GM23338 (cell line): ENCODE measurements around the gene DGCR8. TPM values are rescaled to one million over a fixed set of nuclear protein-coding genes. Genes with fewer than 3 reads are reported as not detected.

Experiments used
- ATAC-seq: fragments of 200-7000 bp; cut with Tn5 transposase; 3 replicates; pipeline ENCODE4 v1.9.1; 2020
- DNase-seq: peaks from one replicate; pipeline ENCODE4 v3.0.0-alpha.2; 2015; ENCODE audit warnings: low spot score
- H2AFZ ChIP-seq: fragments of 200-600 bp; sonication (generic); 2 replicates; pipeline ENCODE4 v1.8.0; 2016; ENCODE audit warnings: antibody characterized with exemption, mild to moderate bottlenecking, moderate library complexity
- H3F3A ChIP-seq: fragments of 200-600 bp; sonication (generic); replicated peaks from 2 replicates; pipeline ENCODE4 v1.8.0; 2017; ENCODE audit warnings: antibody characterized with exemption, mixed run types, low read depth
- H3K27ac ChIP-seq: fragments of 200-600 bp; sonication (generic); 2 replicates; pipeline ENCODE4 v1.6.1; 2016; ENCODE audit warnings: low read depth
- H3K27me3 ChIP-seq: fragments of 200-600 bp; sonication (generic); 2 replicates; pipeline ENCODE4 v1.8.0; 2016; ENCODE audit warnings: mild to moderate bottlenecking, mixed run types, moderate library complexity; ENCODE audit not compliant: insufficient read depth
- H3K36me3 ChIP-seq: fragments of 200-600 bp; sonication (generic); 2 replicates; pipeline ENCODE4 v1.8.0; 2016; ENCODE audit warnings: mild to moderate bottlenecking; ENCODE audit not compliant: insufficient read depth
- H3K4me1 ChIP-seq: fragments of 200-600 bp; sonication (generic); 2 replicates; pipeline ENCODE4 v1.8.0; 2016; ENCODE audit warnings: mild to moderate bottlenecking, moderate library complexity; ENCODE audit not compliant: insufficient read depth
- H3K4me2 ChIP-seq: fragments of 200-600 bp; sonication (generic); 2 replicates; pipeline ENCODE4 v1.7.1; 2017; ENCODE audit warnings: mixed run types
- H3K4me3 ChIP-seq: fragments of 200-600 bp; sonication (generic); 2 replicates; pipeline ENCODE4 v1.6.1; 2016; ENCODE audit warnings: mixed run types
- H3K79me2 ChIP-seq: fragments of 200-600 bp; sonication (generic); replicated peaks from 2 replicates; pipeline ENCODE4 v1.8.0; 2017; ENCODE audit warnings: mild to moderate bottlenecking; ENCODE audit not compliant: insufficient read depth
- H3K9me2 ChIP-seq: fragments of 200-600 bp; sonication (generic); 2 replicates; pipeline ENCODE4 v1.8.0; 2017; ENCODE audit not compliant: insufficient read depth
- H4K20me1 ChIP-seq: fragments of 200-600 bp; sonication (generic); replicated peaks from 2 replicates; pipeline ENCODE4 v1.8.0; 2017; ENCODE audit warnings: mild to moderate bottlenecking; ENCODE audit not compliant: insufficient read depth
- H3K27ac Mint-ChIP-seq: 2 replicates; pipeline ENCODE4 v1.8.0; 2020; ENCODE audit warnings: inconsistent platforms, mild to moderate bottlenecking, moderate library complexity, mixed read lengths
- H3K27me3 Mint-ChIP-seq: 3 replicates; pipeline ENCODE4 v1.8.0; 2022; ENCODE audit warnings: low read depth, mild to moderate bottlenecking, moderate library complexity, mixed read lengths, inconsistent platforms; ENCODE audit not compliant: insufficient read depth, poor library complexity
- H3K36me3 Mint-ChIP-seq: 3 replicates; pipeline ENCODE4 v1.8.0; 2021; ENCODE audit warnings: low read depth, mild to moderate bottlenecking, inconsistent platforms, moderate library complexity, mixed read lengths
- H3K4me1 Mint-ChIP-seq: 3 replicates; pipeline ENCODE4 v1.8.0; 2020; ENCODE audit warnings: mild to moderate bottlenecking, inconsistent platforms, mixed read lengths
- H3K4me3 Mint-ChIP-seq: 3 replicates; pipeline ENCODE4 v1.8.0; 2021; ENCODE audit warnings: moderate library complexity, mild to moderate bottlenecking, inconsistent platforms, mixed read lengths
- H3K9me3 Mint-ChIP-seq: 3 replicates; pipeline ENCODE4 v1.8.0; 2020; ENCODE audit warnings: moderate library complexity, mild to moderate bottlenecking, inconsistent platforms, mixed read lengths
- EZH2 ChIP-seq: fragments of 200-600 bp; sonication (generic); IDR thresholded peaks from one replicate; pipeline ENCODE4 v1.8.0; 2017; ENCODE audit warnings: antibody characterized with exemption, mild to moderate bottlenecking, low read depth; ENCODE audit not compliant: unreplicated experiment
- JUNB ChIP-seq: IDR thresholded peaks from one replicate; pipeline ENCODE4 v1.6.1; 2016; ENCODE audit warnings: antibody characterized with exemption; ENCODE audit not compliant: unreplicated experiment
- NANOG ChIP-seq: IDR thresholded peaks from 2 replicates; pipeline ENCODE4 v1.6.1; 2016; ENCODE audit warnings: antibody characterized with exemption, borderline replicate concordance
- POLR2AphosphoS5 ChIP-seq: IDR thresholded peaks from 2 replicates; pipeline ENCODE4 v1.6.1; 2016; ENCODE audit warnings: antibody characterized with exemption, low read depth
- STAT1 ChIP-seq: IDR thresholded peaks from one replicate; pipeline ENCODE4 v1.6.1; 2016; ENCODE audit warnings: antibody characterized with exemption; ENCODE audit not compliant: unreplicated experiment
- ZNF114 ChIP-seq: fragments of 250-450 bp; sonication (Bioruptor Pico); IDR thresholded peaks from 2 replicates; pipeline ENCODE4 v1.5.0; 2020; ENCODE audit warnings: mild to moderate bottlenecking, moderate library complexity
- ZNF331 ChIP-seq: fragments of 250-450 bp; sonication (Bioruptor Pico); IDR thresholded peaks from 2 replicates; pipeline ENCODE4 v1.5.0; 2020; ENCODE audit warnings: low read depth, mild to moderate bottlenecking, moderate library complexity
- polyA plus RNA-seq: library from polyadenylated mRNA; unstranded; fragments of >200 nt; fragmentation: Nextera tagmentation; extraction: Ambion mirVana; gene quantifications from 2 replicates; pipeline ENCODE4 v1.2.1, GENCODE V29; 2016
- total RNA-seq: library from RNA; depleted of rRNA; stranded (reverse); fragments of >200 nt; shearing (Covaris generic); gene quantifications from 2 replicates; pipeline ENCODE4 v1.2.3, GENCODE V29; 2014
- TF ChIP-seq, protein P1 (sequence below): IDR thresholded peaks from one replicate; pipeline ENCODE4 v1.6.1; 2018; ENCODE audit warnings: antibody characterized with exemption; ENCODE audit not compliant: unreplicated experiment
- TF ChIP-seq, protein P2 (sequence below), 2 experiments: fragments of 200-600 bp in 1 of 2; sonication (generic) in 1 of 2; conservative IDR thresholded peaks; 2 replicates each; pipeline versions ENCODE4 v1.5.1 to v1.6.1; 2016 to 2017; ENCODE audit warnings: antibody characterized with exemption in 2 of 2, low read depth in 2 of 2, mild to moderate bottlenecking in 2 of 2, moderate library complexity in 1 of 2
- TF ChIP-seq, protein P3 (sequence below): IDR thresholded peaks from 2 replicates; pipeline ENCODE4 v1.6.1; 2016; ENCODE audit warnings: antibody characterized with exemption
- TF ChIP-seq, protein P4 (sequence below): fragments of 250-450 bp; sonication (Bioruptor Pico); IDR thresholded peaks from 2 replicates; pipeline ENCODE4 v1.5.0; 2020; ENCODE audit warnings: mild to moderate bottlenecking, moderate library complexity

The DGCR8 gene
- total and polyA plus RNA-seq, 2 experiments from 2014 or later: 12.2 to 48.9 TPM

DNA sequence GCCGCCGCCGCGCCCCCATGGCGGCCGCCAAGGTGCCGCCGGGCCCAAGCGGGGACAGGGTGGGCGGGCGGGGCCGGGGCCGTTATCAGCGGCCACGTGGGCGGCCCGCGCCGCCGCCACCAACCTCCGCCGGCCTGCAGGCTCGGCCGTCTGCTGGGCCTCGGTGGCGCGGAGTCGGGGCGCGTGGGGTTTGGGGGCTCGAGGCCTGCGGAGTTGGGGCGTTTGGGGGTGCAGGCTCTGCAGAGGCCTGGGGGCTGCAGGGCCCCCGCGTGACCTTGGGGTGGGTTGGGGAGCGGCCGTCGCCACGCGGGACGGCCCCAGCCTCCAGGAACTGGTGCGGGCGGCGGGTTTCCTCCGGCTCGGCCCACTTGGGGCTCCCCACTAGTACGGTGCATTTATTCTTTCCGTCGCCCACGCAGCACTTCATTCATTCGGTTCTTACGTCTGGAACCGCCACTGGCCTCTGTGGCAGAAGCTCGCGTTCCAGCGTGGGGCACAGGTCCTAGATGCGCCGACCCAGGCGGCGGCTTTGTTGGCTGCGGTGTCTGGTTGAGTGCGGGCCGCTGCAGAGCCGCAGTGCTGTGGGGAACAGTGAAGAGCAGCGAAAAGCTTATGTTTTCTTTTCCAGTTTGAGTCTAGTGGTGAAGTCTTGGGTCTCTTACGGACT is 37.7 kb downstream of the DGCR8 start (continued):
- TF ChIP-seq, protein P1, sequence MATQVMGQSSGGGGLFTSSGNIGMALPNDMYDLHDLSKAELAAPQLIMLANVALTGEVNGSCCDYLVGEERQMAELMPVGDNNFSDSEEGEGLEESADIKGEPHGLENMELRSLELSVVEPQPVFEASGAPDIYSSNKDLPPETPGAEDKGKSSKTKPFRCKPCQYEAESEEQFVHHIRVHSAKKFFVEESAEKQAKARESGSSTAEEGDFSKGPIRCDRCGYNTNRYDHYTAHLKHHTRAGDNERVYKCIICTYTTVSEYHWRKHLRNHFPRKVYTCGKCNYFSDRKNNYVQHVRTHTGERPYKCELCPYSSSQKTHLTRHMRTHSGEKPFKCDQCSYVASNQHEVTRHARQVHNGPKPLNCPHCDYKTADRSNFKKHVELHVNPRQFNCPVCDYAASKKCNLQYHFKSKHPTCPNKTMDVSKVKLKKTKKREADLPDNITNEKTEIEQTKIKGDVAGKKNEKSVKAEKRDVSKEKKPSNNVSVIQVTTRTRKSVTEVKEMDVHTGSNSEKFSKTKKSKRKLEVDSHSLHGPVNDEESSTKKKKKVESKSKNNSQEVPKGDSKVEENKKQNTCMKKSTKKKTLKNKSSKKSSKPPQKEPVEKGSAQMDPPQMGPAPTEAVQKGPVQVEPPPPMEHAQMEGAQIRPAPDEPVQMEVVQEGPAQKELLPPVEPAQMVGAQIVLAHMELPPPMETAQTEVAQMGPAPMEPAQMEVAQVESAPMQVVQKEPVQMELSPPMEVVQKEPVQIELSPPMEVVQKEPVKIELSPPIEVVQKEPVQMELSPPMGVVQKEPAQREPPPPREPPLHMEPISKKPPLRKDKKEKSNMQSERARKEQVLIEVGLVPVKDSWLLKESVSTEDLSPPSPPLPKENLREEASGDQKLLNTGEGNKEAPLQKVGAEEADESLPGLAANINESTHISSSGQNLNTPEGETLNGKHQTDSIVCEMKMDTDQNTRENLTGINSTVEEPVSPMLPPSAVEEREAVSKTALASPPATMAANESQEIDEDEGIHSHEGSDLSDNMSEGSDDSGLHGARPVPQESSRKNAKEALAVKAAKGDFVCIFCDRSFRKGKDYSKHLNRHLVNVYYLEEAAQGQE: no peak
- TF ChIP-seq ZNF331 (no peak), JUNB (no peak), STAT1 (no peak), NANOG (no peak), ZNF114 (CRISPR knock-in tag) (no peak)
- TF ChIP-seq, protein P2, sequence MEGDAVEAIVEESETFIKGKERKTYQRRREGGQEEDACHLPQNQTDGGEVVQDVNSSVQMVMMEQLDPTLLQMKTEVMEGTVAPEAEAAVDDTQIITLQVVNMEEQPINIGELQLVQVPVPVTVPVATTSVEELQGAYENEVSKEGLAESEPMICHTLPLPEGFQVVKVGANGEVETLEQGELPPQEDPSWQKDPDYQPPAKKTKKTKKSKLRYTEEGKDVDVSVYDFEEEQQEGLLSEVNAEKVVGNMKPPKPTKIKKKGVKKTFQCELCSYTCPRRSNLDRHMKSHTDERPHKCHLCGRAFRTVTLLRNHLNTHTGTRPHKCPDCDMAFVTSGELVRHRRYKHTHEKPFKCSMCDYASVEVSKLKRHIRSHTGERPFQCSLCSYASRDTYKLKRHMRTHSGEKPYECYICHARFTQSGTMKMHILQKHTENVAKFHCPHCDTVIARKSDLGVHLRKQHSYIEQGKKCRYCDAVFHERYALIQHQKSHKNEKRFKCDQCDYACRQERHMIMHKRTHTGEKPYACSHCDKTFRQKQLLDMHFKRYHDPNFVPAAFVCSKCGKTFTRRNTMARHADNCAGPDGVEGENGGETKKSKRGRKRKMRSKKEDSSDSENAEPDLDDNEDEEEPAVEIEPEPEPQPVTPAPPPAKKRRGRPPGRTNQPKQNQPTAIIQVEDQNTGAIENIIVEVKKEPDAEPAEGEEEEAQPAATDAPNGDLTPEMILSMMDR (conservative IDR thresholded peaks at IDR 0.05; ENCODE audit: low read depth in 2 of 2): no peak
- TF ChIP-seq, protein P3, sequence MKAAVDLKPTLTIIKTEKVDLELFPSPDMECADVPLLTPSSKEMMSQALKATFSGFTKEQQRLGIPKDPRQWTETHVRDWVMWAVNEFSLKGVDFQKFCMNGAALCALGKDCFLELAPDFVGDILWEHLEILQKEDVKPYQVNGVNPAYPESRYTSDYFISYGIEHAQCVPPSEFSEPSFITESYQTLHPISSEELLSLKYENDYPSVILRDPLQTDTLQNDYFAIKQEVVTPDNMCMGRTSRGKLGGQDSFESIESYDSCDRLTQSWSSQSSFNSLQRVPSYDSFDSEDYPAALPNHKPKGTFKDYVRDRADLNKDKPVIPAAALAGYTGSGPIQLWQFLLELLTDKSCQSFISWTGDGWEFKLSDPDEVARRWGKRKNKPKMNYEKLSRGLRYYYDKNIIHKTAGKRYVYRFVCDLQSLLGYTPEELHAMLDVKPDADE: no peak

GRCh38 chr22:20118300-20119020 is 38.4 kb downstream of the DGCR8 start:
- no peak for DNase-seq
- H3K4me1 ChIP-seq: peaks cover 16% of the 10 kb centered on the region
- peaks cover 38% of the 10 kb centered on the region for H3K36me3 ChIP-seq
- no peaks in the 10 kb centered on the region for H3K9me3 Mint-ChIP-seq
- H3K27me3 Mint-ChIP-seq: peaks cover 27% of the 10 kb centered on the region
- peak overlapping the region; percentile 98 for H3K4me3 ChIP-seq
- peak overlapping the region; percentile 96 for H3K27ac Mint-ChIP-seq
- H3K79me2 ChIP-seq: peaks cover 66% of the 10 kb centered on the region
- no peaks in the 10 kb centered on the region for H3K27me3 ChIP-seq
- H3K36me3 Mint-ChIP-seq: peaks cover 71% of the 10 kb centered on the region
- peak overlapping the region; percentile 85 for H3K27ac ChIP-seq
- H4K20me1 ChIP-seq: peaks cover 24% of the 10 kb centered on the region
- H3K9me2 ChIP-seq: no peaks in the 10 kb centered on the region
- peaks cover 7% of the 10 kb centered on the region; the same call in 1 of the 2 replicates for H3F3A ChIP-seq
- peaks cover 20% of the 10 kb centered on the region for H3K4me1 Mint-ChIP-seq
- no peak overlapping the region for H2AFZ ChIP-seq
- peak overlapping the region; percentile 98 for H3K4me2 ChIP-seq
- no peak for ATAC-seq
- peak overlapping the region; percentile 94 for H3K4me3 Mint-ChIP-seq
- TF ChIP-seq POLR2AphosphoS5 (no peak), JUNB (no peak), EZH2 (no peak), ZNF114 (CRISPR knock-in tag) (no peak)
- TF ChIP-seq, protein P4, sequence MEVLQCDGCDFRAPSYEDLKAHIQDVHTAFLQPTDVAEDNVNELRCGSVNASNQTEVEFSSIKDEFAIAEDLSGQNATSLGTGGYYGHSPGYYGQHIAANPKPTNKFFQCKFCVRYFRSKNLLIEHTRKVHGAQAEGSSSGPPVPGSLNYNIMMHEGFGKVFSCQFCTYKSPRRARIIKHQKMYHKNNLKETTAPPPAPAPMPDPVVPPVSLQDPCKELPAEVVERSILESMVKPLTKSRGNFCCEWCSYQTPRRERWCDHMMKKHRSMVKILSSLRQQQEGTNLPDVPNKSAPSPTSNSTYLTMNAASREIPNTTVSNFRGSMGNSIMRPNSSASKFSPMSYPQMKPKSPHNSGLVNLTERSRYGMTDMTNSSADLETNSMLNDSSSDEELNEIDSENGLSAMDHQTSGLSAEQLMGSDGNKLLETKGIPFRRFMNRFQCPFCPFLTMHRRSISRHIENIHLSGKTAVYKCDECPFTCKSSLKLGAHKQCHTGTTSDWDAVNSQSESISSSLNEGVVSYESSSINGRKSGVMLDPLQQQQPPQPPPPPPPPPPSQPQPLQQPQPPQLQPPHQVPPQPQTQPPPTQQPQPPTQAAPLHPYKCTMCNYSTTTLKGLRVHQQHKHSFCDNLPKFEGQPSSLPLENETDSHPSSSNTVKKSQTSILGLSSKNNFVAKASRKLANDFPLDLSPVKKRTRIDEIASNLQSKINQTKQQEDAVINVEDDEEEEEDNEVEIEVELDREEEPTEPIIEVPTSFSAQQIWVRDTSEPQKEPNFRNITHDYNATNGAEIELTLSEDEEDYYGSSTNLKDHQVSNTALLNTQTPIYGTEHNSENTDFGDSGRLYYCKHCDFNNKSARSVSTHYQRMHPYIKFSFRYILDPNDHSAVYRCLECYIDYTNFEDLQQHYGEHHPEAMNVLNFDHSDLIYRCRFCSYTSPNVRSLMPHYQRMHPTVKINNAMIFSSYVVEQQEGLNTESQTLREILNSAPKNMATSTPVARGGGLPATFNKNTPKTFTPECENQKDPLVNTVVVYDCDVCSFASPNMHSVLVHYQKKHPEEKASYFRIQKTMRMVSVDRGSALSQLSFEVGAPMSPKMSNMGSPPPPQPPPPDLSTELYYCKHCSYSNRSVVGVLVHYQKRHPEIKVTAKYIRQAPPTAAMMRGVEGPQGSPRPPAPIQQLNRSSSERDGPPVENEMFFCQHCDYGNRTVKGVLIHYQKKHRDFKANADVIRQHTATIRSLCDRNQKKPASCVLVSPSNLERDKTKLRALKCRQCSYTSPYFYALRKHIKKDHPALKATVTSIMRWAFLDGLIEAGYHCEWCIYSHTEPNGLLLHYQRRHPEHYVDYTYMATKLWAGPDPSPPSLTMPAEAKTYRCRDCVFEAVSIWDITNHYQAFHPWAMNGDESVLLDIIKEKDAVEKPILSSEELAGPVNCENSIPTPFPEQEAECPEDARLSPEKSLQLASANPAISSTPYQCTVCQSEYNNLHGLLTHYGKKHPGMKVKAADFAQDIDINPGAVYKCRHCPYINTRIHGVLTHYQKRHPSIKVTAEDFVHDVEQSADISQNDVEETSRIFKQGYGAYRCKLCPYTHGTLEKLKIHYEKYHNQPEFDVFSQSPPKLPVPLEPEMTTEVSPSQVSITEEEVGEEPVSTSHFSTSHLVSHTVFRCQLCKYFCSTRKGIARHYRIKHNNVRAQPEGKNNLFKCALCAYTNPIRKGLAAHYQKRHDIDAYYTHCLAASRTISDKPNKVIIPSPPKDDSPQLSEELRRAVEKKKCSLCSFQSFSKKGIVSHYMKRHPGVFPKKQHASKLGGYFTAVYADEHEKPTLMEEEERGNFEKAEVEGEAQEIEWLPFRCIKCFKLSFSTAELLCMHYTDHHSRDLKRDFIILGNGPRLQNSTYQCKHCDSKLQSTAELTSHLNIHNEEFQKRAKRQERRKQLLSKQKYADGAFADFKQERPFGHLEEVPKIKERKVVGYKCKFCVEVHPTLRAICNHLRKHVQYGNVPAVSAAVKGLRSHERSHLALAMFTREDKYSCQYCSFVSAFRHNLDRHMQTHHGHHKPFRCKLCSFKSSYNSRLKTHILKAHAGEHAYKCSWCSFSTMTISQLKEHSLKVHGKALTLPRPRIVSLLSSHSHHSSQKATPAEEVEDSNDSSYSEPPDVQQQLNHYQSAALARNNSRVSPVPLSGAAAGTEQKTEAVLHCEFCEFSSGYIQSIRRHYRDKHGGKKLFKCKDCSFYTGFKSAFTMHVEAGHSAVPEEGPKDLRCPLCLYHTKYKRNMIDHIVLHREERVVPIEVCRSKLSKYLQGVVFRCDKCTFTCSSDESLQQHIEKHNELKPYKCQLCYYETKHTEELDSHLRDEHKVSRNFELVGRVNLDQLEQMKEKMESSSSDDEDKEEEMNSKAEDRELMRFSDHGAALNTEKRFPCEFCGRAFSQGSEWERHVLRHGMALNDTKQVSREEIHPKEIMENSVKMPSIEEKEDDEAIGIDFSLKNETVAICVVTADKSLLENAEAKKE (CRISPR knock-in tag): no peak
